Measurements from ENCODE around the gene TBX4.

TBX4 gene

DNA sequence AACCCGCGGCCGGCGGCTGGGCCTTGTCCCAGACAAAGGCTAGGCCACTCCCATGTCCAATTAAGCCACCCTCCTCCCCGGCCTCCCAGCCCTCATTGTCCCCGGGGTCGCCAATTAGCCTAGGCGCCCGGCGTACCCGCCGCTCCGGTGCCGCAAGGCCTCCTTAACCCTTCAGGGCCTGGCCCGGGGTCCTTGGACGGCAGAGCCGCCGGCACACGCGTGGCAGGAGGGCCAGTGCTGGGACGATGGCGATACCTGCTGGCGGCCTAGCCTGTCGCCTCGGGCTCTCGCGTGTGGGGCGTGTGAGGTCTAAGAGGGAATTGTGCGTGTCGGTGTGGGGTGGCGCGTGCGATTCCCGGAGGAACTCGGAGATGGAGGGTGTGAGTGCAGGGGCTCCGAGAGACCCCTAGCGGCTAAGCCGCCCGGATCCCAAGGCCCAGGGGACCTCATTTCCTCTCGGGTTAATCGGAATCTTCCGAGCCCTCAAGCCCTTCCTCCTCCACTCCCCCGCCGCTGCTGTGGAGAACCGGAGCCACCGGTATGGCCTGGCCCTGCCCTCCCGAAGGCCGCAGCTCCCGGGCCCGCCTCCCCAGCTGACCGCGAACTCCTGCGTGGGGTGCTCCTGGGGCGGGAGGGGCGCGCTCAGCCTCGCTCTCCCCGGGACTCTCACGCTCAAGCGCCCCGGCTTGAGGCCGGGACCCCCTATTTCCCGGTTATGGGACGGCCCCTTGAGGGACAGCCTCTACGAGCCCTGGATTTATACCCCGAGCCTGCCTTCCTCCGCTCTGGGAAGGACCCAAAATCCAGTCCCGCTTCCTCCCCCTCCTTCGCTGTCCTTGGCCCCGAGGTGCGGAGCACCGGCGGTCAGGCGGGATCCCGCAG lies 40.7 kb upstream of the TBX4 start:
- TF ChIP-seq, protein P1, sequence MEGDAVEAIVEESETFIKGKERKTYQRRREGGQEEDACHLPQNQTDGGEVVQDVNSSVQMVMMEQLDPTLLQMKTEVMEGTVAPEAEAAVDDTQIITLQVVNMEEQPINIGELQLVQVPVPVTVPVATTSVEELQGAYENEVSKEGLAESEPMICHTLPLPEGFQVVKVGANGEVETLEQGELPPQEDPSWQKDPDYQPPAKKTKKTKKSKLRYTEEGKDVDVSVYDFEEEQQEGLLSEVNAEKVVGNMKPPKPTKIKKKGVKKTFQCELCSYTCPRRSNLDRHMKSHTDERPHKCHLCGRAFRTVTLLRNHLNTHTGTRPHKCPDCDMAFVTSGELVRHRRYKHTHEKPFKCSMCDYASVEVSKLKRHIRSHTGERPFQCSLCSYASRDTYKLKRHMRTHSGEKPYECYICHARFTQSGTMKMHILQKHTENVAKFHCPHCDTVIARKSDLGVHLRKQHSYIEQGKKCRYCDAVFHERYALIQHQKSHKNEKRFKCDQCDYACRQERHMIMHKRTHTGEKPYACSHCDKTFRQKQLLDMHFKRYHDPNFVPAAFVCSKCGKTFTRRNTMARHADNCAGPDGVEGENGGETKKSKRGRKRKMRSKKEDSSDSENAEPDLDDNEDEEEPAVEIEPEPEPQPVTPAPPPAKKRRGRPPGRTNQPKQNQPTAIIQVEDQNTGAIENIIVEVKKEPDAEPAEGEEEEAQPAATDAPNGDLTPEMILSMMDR (IDR thresholded peaks at IDR 0.05; ENCODE audit: poor library complexity, severe bottlenecking): no peak
- Histone ChIP-seq H3K4me1 (ENCODE audit: insufficient read depth, poor library complexity, severe bottlenecking) (no peaks in the 10 kb centered on the region), H3K4me3 (ENCODE audit: severe bottlenecking) (peak overlapping the region; percentile 42), H3K36me3 (ENCODE audit: low read depth) (no peaks in the 10 kb centered on the region), H3K27ac (ENCODE audit: poor library complexity, severe bottlenecking) (peak overlapping the region; percentile 49), H3K27me3 (ENCODE audit: insufficient read depth, poor library complexity, severe bottlenecking) (no peaks in the 10 kb centered on the region), H3K9me3 (ENCODE audit: severe bottlenecking) (no peaks in the 10 kb centered on the region)
- DNase-seq (ENCODE audit: low spot score) (peak; percentile 73), ATAC-seq (ENCODE audit: low read depth) (peak; percentile 53)

DNA sequence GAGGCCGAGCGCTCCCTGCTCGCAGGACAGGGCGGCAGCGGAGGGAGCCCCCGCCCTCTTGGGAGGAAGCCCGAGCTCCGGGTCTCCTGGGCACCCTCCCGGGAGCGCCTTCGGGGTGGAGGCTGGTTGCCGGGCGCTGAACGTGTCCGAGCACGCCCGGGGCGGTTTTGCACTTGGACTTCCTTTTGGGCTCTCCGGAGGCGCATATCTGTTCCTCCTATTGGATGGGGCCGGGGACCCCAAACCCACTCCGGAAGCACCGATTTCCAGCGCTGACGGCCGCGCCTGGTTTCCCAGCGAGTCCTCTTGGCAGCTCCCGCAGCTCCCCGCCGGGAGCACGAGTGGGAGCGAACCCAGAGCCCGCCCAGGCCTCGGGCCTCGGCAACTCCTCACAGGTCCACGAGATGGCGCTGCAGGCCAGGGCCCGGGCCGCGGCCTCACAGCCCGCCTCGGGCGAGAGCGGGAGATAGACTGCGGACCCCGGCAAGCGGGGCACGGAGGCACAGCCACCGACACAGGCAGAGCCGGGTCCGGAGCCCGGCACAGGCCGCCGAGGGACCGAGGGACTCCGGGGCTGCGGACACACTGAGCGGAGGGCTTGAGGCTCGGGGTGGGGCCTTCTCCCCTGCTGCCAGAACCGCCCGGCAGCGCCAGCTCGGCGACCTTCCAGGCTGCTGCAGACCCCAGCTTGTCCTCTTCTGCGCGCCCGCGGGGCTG lies 39.9 kb upstream of the TBX4 start:
- Histone ChIP-seq H3K27ac (ENCODE audit: poor library complexity, severe bottlenecking) (peak overlapping the region; percentile 49), H3K27me3 (ENCODE audit: insufficient read depth, poor library complexity, severe bottlenecking) (no peaks in the 10 kb centered on the region), H3K9me3 (ENCODE audit: severe bottlenecking) (no peaks in the 10 kb centered on the region), H3K36me3 (ENCODE audit: low read depth) (no peaks in the 10 kb centered on the region), H3K4me1 (ENCODE audit: insufficient read depth, poor library complexity, severe bottlenecking) (no peaks in the 10 kb centered on the region), H3K4me3 (ENCODE audit: severe bottlenecking) (peak overlapping the region; percentile 42)
- peak; percentile 56 for ATAC-seq (ENCODE audit: low read depth)
- TF ChIP-seq, protein P1 (IDR thresholded peaks at IDR 0.05; ENCODE audit: poor library complexity, severe bottlenecking): peak; percentile 97
- peak; percentile 91 for DNase-seq (ENCODE audit: low spot score)

DNA sequence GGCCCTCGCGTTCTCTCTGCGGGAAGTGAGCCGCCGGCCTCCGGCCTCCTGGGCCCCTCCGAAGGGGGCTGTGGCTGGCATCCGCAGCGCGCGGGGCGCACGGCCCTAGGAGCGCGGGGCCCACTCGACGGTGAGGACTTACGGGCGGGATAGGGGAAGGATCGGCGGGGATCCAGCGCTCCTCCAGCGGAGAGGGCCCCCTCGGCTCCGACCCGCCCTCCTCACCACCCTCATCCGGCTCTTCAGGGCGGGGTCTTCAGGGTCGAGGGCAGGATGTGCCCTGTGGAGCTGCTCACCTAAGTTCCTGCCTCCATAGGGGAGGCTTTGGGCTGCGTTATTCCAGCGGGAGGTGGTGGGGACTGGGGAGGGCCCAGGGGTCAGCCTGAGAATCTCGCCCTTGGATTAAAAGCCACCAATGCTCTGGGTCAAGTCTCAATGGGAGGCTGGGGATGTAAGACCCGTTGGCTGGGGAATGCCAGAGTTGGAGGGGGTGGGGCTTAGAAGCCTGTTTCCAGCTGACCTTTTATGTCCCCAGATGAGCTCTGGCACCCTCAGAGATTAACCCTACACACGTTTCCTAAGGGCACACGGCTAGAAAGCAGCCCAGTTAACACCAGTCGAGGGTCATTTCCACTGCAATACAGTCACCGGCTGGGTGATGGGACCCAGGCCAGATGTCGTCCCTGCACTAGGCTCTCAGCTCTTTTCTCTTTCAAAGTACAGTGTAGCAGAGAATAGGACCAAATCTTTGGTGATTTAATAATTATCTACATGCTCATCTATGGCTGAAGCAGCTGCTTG lies 39.2 kb upstream of the TBX4 start:
- peak; percentile 38 for DNase-seq (ENCODE audit: low spot score)
- ATAC-seq (ENCODE audit: low read depth): no peak
- H3K4me3 ChIP-seq (ENCODE audit: severe bottlenecking): peak overlapping the region; percentile 42

DNA sequence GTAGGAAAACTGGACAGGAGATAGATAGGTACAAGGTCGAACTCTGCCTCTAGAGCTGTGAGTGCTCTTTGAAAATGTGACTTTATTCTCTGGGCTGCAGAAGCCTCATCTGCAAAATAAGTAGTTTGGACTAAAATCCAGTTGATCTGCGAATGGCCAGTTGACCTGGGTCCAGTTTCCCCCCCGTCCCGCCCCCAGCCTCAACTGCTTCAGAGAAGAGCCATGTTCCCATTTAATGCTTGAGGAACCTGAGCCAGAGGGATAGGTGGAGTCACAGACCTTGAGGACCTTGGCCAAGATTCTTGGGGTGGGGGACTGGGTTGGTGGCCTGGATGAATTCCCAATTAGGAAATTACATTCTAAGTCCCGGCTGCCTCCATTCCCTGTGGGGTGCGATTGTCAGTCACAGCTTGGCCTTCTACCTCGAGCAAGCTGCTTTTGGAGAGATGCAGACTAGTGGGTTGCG lies 38.5 kb upstream of the TBX4 start:
- no peaks in the 10 kb centered on the region for H3K4me1 ChIP-seq (ENCODE audit: insufficient read depth, poor library complexity, severe bottlenecking)
- no peak overlapping the region for H3K27ac ChIP-seq (ENCODE audit: poor library complexity, severe bottlenecking)
- DNase-seq (ENCODE audit: low spot score) (peak; percentile 23), ATAC-seq (ENCODE audit: low read depth) (no peak)
- no peaks in the 10 kb centered on the region for H3K27me3 ChIP-seq (ENCODE audit: insufficient read depth, poor library complexity, severe bottlenecking)
- no peaks in the 10 kb centered on the region for H3K9me3 ChIP-seq (ENCODE audit: severe bottlenecking)
- H3K4me3 ChIP-seq (ENCODE audit: severe bottlenecking): no peak overlapping the region
- H3K36me3 ChIP-seq (ENCODE audit: low read depth): no peaks in the 10 kb centered on the region
- TF ChIP-seq, protein P1 (IDR thresholded peaks at IDR 0.05; ENCODE audit: poor library complexity, severe bottlenecking): no peak

More for the DNA sequence above, 39.2 kb upstream of the TBX4 start:
- Histone ChIP-seq H3K36me3 (ENCODE audit: low read depth) (no peaks in the 10 kb centered on the region), H3K27ac (ENCODE audit: poor library complexity, severe bottlenecking) (peak overlapping the region; percentile 49), H3K9me3 (ENCODE audit: severe bottlenecking) (no peaks in the 10 kb centered on the region), H3K4me1 (ENCODE audit: insufficient read depth, poor library complexity, severe bottlenecking) (no peaks in the 10 kb centered on the region), H3K27me3 (ENCODE audit: insufficient read depth, poor library complexity, severe bottlenecking) (no peaks in the 10 kb centered on the region)
- TF ChIP-seq, protein P1 (IDR thresholded peaks at IDR 0.05; ENCODE audit: poor library complexity, severe bottlenecking): no peak

All from RWPE2 (cell line).